Measurements from ENCODE around the gene LMF1. TPM values are rescaled to one million over a fixed set of nuclear protein-coding genes. Genes with fewer than 3 reads are reported as not detected.
A peak's percentile ranks its signal among the peaks of the same experiment; 100 is the strongest.

The LMF1 gene
- total RNA-seq, 2 donors from 2014 or later = 86.1 to 87.5 TPM

GRCh38 chr16:980595-980854 lies 9.7 kb upstream of the LMF1 start:
- intact Hi-C loops (cut with DNase I) = no loop called here
- DNase-seq (ENCODE audit: low spot score) = no peak
- H3K27ac ChIP-seq = no peak overlapping the region
- no peak for TF ChIP-seq CTCF (IDR thresholded peaks at IDR 0.05)
- no peak for TF ChIP-seq POLR2A (IDR thresholded peaks at IDR 0.05)
- TF ChIP-seq POLR2AphosphoS5 (IDR thresholded peaks at IDR 0.05) = no peak
- peak overlapping the region; percentile 27 to 39 for H3K4me3 ChIP-seq
- peaks cover 6% of the 10 kb centered on the region for H3K27me3 ChIP-seq (replicated peaks; ENCODE audit: insufficient read depth)
- peaks cover 12% of the 10 kb centered on the region for H3K4me1 ChIP-seq (replicated peaks)
- no peaks in the 10 kb centered on the region for H3K36me3 ChIP-seq
- 2% methylated on average over 15 of the region's 31 CpGs for WGBS
- no peaks in the 10 kb centered on the region for H3K9me3 ChIP-seq

GRCh38 chr16:979859-980594 lies 9.2 kb upstream of the LMF1 start:
- 36% methylated on average over 60 of the region's 63 CpGs for WGBS
- intact Hi-C loops (cut with DNase I) = no loop called here
- peaks cover 12% of the 10 kb centered on the region for H3K4me1 ChIP-seq (replicated peaks)
- H3K9me3 ChIP-seq = no peaks in the 10 kb centered on the region
- H3K4me3 ChIP-seq = peak overlapping the region; percentile 27 to 39
- no peaks in the 10 kb centered on the region for H3K36me3 ChIP-seq
- peaks cover 4% of the 10 kb centered on the region for H3K27me3 ChIP-seq (replicated peaks; ENCODE audit: insufficient read depth)
- H3K27ac ChIP-seq = no peak overlapping the region
- DNase-seq (ENCODE audit: low spot score) = no peak
- TF ChIP-seq CTCF (IDR thresholded peaks at IDR 0.05) = no peak
- TF ChIP-seq POLR2AphosphoS5 (IDR thresholded peaks at IDR 0.05) = no peak
- TF ChIP-seq POLR2A (IDR thresholded peaks at IDR 0.05) = no peak

GRCh38 chr16:979147-979546 lies 8.4 kb upstream of the LMF1 start:
- H3K36me3 ChIP-seq = no peaks in the 10 kb centered on the region
- peaks cover 4% of the 10 kb centered on the region for H3K27me3 ChIP-seq (replicated peaks; ENCODE audit: insufficient read depth)
- TF ChIP-seq POLR2AphosphoS5 (IDR thresholded peaks at IDR 0.05) (no peak), CTCF (IDR thresholded peaks at IDR 0.05) (no peak), POLR2A (IDR thresholded peaks at IDR 0.05) (no peak)
- H3K4me3 ChIP-seq = no peak overlapping the region
- no peak overlapping the region for H3K27ac ChIP-seq
- no peak for DNase-seq (ENCODE audit: low spot score)
- H3K9me3 ChIP-seq = no peaks in the 10 kb centered on the region
- 88% methylated on average over 10 of the region's 14 CpGs for WGBS
- H3K4me1 ChIP-seq (replicated peaks) = peaks cover 12% of the 10 kb centered on the region
- intact Hi-C loops (cut with DNase I) = no loop called here

- Histone ChIP-seq H3K27me3 (replicated peaks; ENCODE audit: insufficient read depth) (no peaks in the 10 kb centered on the region), H3K4me1 (replicated peaks) (peaks cover 12% of the 10 kb centered on the region), H3K27ac (no peak overlapping the region), H3K9me3 (no peaks in the 10 kb centered on the region), H3K36me3 (no peaks in the 10 kb centered on the region), H3K4me3 (no peak overlapping the region)
- TF ChIP-seq POLR2A (IDR thresholded peaks at IDR 0.05) (no peak), POLR2AphosphoS5 (IDR thresholded peaks at IDR 0.05) (no peak), CTCF (IDR thresholded peaks at IDR 0.05) (no peak)
- WGBS = 79% methylated on average over 9 of the region's 9 CpGs
- intact Hi-C loops (cut with DNase I) = no loop called here
- DNase-seq (ENCODE audit: low spot score) = no peak
Measured at GRCh38 chr16:978403-978802, 7.6 kb upstream of the LMF1 start.

- Histone ChIP-seq H3K4me3 (no peak overlapping the region), H3K27ac (no peak overlapping the region), H3K36me3 (no peaks in the 10 kb centered on the region), H3K27me3 (replicated peaks; ENCODE audit: insufficient read depth) (no peaks in the 10 kb centered on the region), H3K4me1 (replicated peaks) (peaks cover 12% of the 10 kb centered on the region), H3K9me3 (no peaks in the 10 kb centered on the region)
- 94% methylated on average over 8 of the region's 8 CpGs for WGBS
- no peak for DNase-seq (ENCODE audit: low spot score)
- TF ChIP-seq POLR2AphosphoS5 (IDR thresholded peaks at IDR 0.05) = no peak
- no peak for TF ChIP-seq CTCF (IDR thresholded peaks at IDR 0.05)
- TF ChIP-seq POLR2A (IDR thresholded peaks at IDR 0.05) = no peak
- intact Hi-C loops (cut with DNase I) = no loop called here
Measured at GRCh38 chr16:977896-978295, 7.1 kb upstream of the LMF1 start.

Measured in prostate gland (tissue), 2 donors.